Measurements from ENCODE around the gene KCNN2.

The KCNN2 gene

GRCh38 chr5:114434396-114435219, 72.7 kb downstream of the KCNN2 start:
- Histone ChIP-seq H3K27ac (no peak overlapping the region), H3K36me3 (replicated peaks) (no peaks in the 10 kb centered on the region), H3K27me3 (replicated peaks) (no peaks in the 10 kb centered on the region), H3K4me3 (ENCODE audit: low read depth, low read length) (no peak overlapping the region)
- no peak for TF ChIP-seq CTCF (IDR thresholded peaks at IDR 0.05; ENCODE audit: low read depth, low read length, missing control alignments)
- DNase-seq, result no peak
- in situ Hi-C loops (cut with HindIII; ENCODE audit: low pct_ligation_motif_present, low sequenced_read_pairs), result no loop called here

GRCh38 chr5:114435220-114435481, 73.3 kb downstream of the KCNN2 start:
- DNase-seq, result no peak
- TF ChIP-seq CTCF (IDR thresholded peaks at IDR 0.05; ENCODE audit: low read depth, low read length, missing control alignments), result no peak
- Histone ChIP-seq H3K27ac (no peak overlapping the region), H3K36me3 (replicated peaks) (no peaks in the 10 kb centered on the region), H3K27me3 (replicated peaks) (no peaks in the 10 kb centered on the region), H3K4me3 (ENCODE audit: low read depth, low read length) (no peak overlapping the region)
- in situ Hi-C loops (cut with HindIII; ENCODE audit: low pct_ligation_motif_present, low sequenced_read_pairs), result no loop called here

GRCh38 chr5:114435885-114436299, 74.0 kb downstream of the KCNN2 start:
- TF ChIP-seq CTCF (IDR thresholded peaks at IDR 0.05; ENCODE audit: low read depth, low read length, missing control alignments), result no peak
- Histone ChIP-seq H3K27ac (no peak overlapping the region), H3K4me3 (ENCODE audit: low read depth, low read length) (no peak overlapping the region), H3K36me3 (replicated peaks) (no peaks in the 10 kb centered on the region), H3K27me3 (replicated peaks) (no peaks in the 10 kb centered on the region)
- DNase-seq, result no peak
- in situ Hi-C loops (cut with HindIII; ENCODE audit: low pct_ligation_motif_present, low sequenced_read_pairs), result no loop called here

- H3K27ac ChIP-seq, result no peak overlapping the region
- TF ChIP-seq CTCF (IDR thresholded peaks at IDR 0.05; ENCODE audit: low read depth, low read length, missing control alignments), result no peak
- in situ Hi-C loops (cut with HindIII; ENCODE audit: low pct_ligation_motif_present, low sequenced_read_pairs), result no loop called here
- H3K36me3 ChIP-seq (replicated peaks), result no peaks in the 10 kb centered on the region
- DNase-seq, result no peak
- no peak overlapping the region for H3K4me3 ChIP-seq (ENCODE audit: low read depth, low read length)
- no peaks in the 10 kb centered on the region for H3K27me3 ChIP-seq (replicated peaks)
Observed at GRCh38 chr5:114437936-114438335, 76.1 kb downstream of the KCNN2 start.

- Histone ChIP-seq H3K27me3 (replicated peaks) (no peaks in the 10 kb centered on the region), H3K27ac (no peak overlapping the region), H3K36me3 (replicated peaks) (no peaks in the 10 kb centered on the region), H3K4me3 (ENCODE audit: low read depth, low read length) (no peak overlapping the region)
- no peak for TF ChIP-seq CTCF (IDR thresholded peaks at IDR 0.05; ENCODE audit: low read depth, low read length, missing control alignments)
- DNase-seq, result no peak
- in situ Hi-C loops (cut with HindIII; ENCODE audit: low pct_ligation_motif_present, low sequenced_read_pairs), result no loop called here
Observed at GRCh38 chr5:114438471-114438870, 76.6 kb downstream of the KCNN2 start.

All from brain microvascular endothelial cell (primary cell).